Glomerular endothelial cell (primary cell): Measurements from ENCODE around the gene OR6J1. TPM values are rescaled to one million over a fixed set of nuclear protein-coding genes. Genes with fewer than 3 reads are reported as not detected.
"Not testable (repeated sequence)": the region's sequence is repeated elsewhere in the genome, so short reads cannot be mapped to it uniquely, and the experiment has no call there.

ENCODE experiments used
- DNase-seq: peaks from one replicate; pipeline ENCODE4 v3.0.0-alpha.2; 2011; ENCODE audit warnings: low read depth, low spot score; ENCODE audit errors: extremely low read depth
- total RNA-seq: library from RNA; depleted of rRNA; stranded (reverse); fragments of >200 nt; gene quantifications from 2 replicates; pipeline ENCODE4 v1.2.3, GENCODE V29; 2015

The OR6J1 gene
- total RNA-seq, 1 donor from 2014 or later = not detected

GRCh38 chr14:22651586-22651985 lies 7.4 kb upstream of the OR6J1 start:
- DNase-seq = no peak

- no peak for DNase-seq
Observed at GRCh38 chr14:22650960-22651521, 6.9 kb upstream of the OR6J1 start.

- DNase-seq = no peak
Observed at GRCh38 chr14:22650046-22650739, 6.0 kb upstream of the OR6J1 start.

GRCh38 chr14:22648506-22648905 lies 4.4 kb upstream of the OR6J1 start:
- no peak for DNase-seq

- no peak for DNase-seq
Observed at GRCh38 chr14:22646570-22647254, 2.6 kb upstream of the OR6J1 start.

- no peak for DNase-seq
Observed at GRCh38 chr14:22641846-22642245, 2.3 kb downstream of the OR6J1 start.

- no peak for DNase-seq
Observed at GRCh38 chr14:22640192-22640591, 4.0 kb downstream of the OR6J1 start.

GRCh38 chr14:22635980-22636379 lies 8.2 kb downstream of the OR6J1 start:
- not testable (repeated sequence) for DNase-seq

GRCh38 chr14:22634233-22634900 lies 9.8 kb downstream of the OR6J1 start:
- DNase-seq = no peak

- no peak for DNase-seq
Observed at GRCh38 chr14:22630486-22630885, 13.7 kb downstream of the OR6J1 start.

- DNase-seq = no peak
Observed at GRCh38 chr14:22630066-22630465, 14.1 kb downstream of the OR6J1 start.

GRCh38 chr14:22629361-22629760 lies 14.8 kb downstream of the OR6J1 start:
- no peak for DNase-seq

- no peak for DNase-seq
Observed at GRCh38 chr14:22627506-22628263, 16.5 kb downstream of the OR6J1 start.

GRCh38 chr14:22626590-22626989 lies 17.6 kb downstream of the OR6J1 start:
- no peak for DNase-seq

GRCh38 chr14:22623047-22623446 lies 21.1 kb downstream of the OR6J1 start:
- no peak for DNase-seq

GRCh38 chr14:22622255-22622654 lies 21.9 kb downstream of the OR6J1 start:
- DNase-seq = no peak

- not testable (repeated sequence) for DNase-seq
Observed at GRCh38 chr14:22615765-22616164, 28.4 kb downstream of the OR6J1 start.

GRCh38 chr14:22614240-22614799 lies 29.8 kb downstream of the OR6J1 start:
- peak; percentile 96 for DNase-seq

- DNase-seq = no peak
Observed at GRCh38 chr14:22613736-22614239, 30.4 kb downstream of the OR6J1 start.

- no peak for DNase-seq
Observed at GRCh38 chr14:22613106-22613695, 31.0 kb downstream of the OR6J1 start.
